Measurements from ENCODE around the gene SLC44A3.

DNA sequence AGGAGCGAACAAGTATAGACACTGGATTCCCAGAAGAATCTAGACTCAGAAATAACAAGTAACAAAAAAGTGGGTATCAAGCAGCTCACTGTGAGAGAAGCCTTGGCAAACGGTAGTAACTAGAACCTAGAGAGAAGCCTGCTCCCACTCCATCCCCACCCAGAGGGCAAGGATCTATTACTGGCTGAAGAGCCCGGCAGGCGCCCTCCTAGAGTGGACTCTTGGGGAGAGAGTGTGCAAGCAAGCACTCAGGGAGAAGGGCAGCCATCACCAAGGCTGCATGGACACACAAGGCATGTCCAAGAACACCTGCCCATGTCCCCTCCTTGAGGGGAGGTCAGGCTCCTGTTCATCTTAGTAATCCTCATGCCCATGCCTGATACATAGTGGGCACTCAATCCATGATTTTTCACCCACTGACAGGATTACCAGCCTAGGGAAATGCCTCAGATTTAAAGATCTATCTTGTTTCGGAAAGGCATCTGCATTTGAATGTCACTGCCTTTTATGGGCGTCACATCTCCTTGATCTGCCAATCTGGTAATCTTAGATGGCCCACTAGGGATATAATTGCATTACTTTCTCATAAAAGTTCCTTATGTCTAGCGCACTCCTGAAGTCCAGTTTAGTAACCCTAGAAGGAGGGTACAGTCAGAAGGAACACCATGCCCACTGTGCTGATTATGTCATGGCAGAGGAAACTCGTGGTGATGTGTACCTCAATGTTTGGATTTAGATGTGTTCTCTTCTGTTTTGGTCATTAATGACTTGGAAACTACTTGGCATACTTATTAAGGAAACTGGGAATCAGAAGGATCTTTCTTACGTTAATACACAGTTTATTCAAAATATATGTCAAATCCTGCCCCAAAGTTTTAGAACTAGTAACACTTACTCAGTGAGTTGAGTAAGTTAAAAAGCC, 92.4 kb downstream of the SLC44A3 start:
- TF ChIP-seq, protein P1, sequence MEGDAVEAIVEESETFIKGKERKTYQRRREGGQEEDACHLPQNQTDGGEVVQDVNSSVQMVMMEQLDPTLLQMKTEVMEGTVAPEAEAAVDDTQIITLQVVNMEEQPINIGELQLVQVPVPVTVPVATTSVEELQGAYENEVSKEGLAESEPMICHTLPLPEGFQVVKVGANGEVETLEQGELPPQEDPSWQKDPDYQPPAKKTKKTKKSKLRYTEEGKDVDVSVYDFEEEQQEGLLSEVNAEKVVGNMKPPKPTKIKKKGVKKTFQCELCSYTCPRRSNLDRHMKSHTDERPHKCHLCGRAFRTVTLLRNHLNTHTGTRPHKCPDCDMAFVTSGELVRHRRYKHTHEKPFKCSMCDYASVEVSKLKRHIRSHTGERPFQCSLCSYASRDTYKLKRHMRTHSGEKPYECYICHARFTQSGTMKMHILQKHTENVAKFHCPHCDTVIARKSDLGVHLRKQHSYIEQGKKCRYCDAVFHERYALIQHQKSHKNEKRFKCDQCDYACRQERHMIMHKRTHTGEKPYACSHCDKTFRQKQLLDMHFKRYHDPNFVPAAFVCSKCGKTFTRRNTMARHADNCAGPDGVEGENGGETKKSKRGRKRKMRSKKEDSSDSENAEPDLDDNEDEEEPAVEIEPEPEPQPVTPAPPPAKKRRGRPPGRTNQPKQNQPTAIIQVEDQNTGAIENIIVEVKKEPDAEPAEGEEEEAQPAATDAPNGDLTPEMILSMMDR (IDR thresholded peaks at IDR 0.05) = no peak
- no peak for TF ChIP-seq POLR2A (IDR thresholded peaks at IDR 0.05)
